Gastrocnemius medialis (tissue), 4 donors: ENCODE data around the gene SRPX2. TPM values are rescaled to one million over a fixed set of nuclear protein-coding genes. Genes with fewer than 3 reads are reported as not detected.

Experiments used
- ATAC-seq, 2 donors: fragments of 150-250 bp; one replicate each; pipeline ENCODE4 v1.9.1; 2016
- DNase-seq, 2 donors: peaks; one replicate each; pipeline ENCODE4 v3.0.0-alpha.2; 2019
- H3K27ac ChIP-seq, 4 donors: fragments of 200-600 bp; sonication (generic); 1 replicate in 1 of 4; 2 replicates in 3 of 4; pipeline ENCODE4 v1.5.1; 2016 to 2018; ENCODE audit warnings: mild to moderate bottlenecking in 2 of 4, moderate library complexity in 1 of 4
- H3K27me3 ChIP-seq, 3 donors: fragments of 200-600 bp; sonication (generic) in 2 of 3; 1 replicate in 1 of 3; 2 replicates in 2 of 3; pipeline versions ENCODE4 v1.5.1 to v1.6.0; 2016 to 2019; ENCODE audit warnings: mild to moderate bottlenecking in 1 of 3, moderate library complexity in 1 of 3
- H3K36me3 ChIP-seq, 2 donors: fragments of 200-600 bp; sonication (generic) in 1 of 2; one replicate each; pipeline ENCODE4 v1.5.1; 2017 to 2018
- H3K4me1 ChIP-seq, 2 donors: fragments of 200-600 bp; sonication (generic) in 1 of 2; one replicate each; pipeline ENCODE4 v1.5.1; 2016 to 2017; ENCODE audit warnings: mild to moderate bottlenecking in 2 of 2
- H3K4me3 ChIP-seq, 4 donors: fragments of 200-600 bp; sonication (generic) in 3 of 4; 1 replicate in 1 of 4; 2 replicates in 3 of 4; pipeline ENCODE4 v1.5.1; 2016 to 2019; ENCODE audit warnings: mild to moderate bottlenecking in 2 of 4
- H3K9me3 ChIP-seq, 3 donors: fragments of 200-600 bp; sonication (generic) in 2 of 3; 1 replicate in 1 of 3; 2 replicates in 2 of 3; pipeline ENCODE4 v1.5.1; 2016 to 2019
- POLR2A ChIP-seq, 2 donors: fragments of 450-650 bp; IDR thresholded peaks; one replicate each; pipeline ENCODE4 v1.6.1; 2017; ENCODE audit warnings: antibody characterized with exemption in 2 of 2, mild to moderate bottlenecking in 2 of 2, moderate library complexity in 2 of 2
- in situ Hi-C, 4 donors: fragments of 200-750 bp; cut with MboI; loops; one replicate each; pipeline versions ENCODE4 v1.15.0 to v1.8.0; 2017; ENCODE audit warnings: low sequenced_read_pairs in 4 of 4
- intact Hi-C: fragments of 100-400 bp; cut with DNase I; formaldehyde crosslinking; loops from one replicate; pipeline ENCODE4 v1.15.1; 2023; ENCODE audit warnings: low total_unique reads
- total RNA-seq, 4 donors: library from RNA; depleted of rRNA; stranded (reverse); fragments of >200 nt; gene quantifications; one replicate each; pipeline versions ENCODE4 v1.1.0 to v1.2.3, GENCODE V29; 2016
- TF ChIP-seq, protein P1 (sequence below), 5 experiments: fragments of 450-650 bp in 3 of 5; fragments of 200-600 bp in 2 of 5; sonication (generic) in 2 of 5; IDR thresholded peaks in 4 of 5; conservative IDR thresholded peaks in 1 of 5; 1 replicate in 4 of 5; 2 replicates in 1 of 5; pipeline ENCODE4 v1.5.1; 2016 to 2019; ENCODE audit warnings: antibody characterized with exemption in 5 of 5, mild to moderate bottlenecking in 3 of 5, moderate library complexity in 3 of 5

The SRPX2 gene
- total RNA-seq, 4 donors from 2014 or later: 2.4 to 16.6 (median 15.2) TPM

DNA sequence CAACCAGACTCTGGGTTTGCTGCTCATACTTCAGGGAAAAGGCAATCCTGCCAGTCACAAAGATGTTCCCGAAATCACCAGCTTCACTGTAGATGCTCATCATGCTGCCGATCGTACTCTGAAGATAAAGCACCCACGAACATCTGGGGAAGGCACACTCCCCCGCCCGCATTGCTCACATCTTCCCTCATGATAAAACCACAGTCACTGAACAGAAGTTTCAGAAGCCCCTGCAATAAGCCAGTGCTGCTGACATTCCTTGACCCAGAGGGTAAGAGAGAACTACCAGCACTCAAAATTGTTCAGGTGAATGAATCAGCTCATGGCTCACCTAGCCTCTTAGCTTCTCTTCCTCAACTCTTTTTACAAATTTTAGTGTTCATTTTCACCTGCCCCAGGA is 43.1 kb downstream of the SRPX2 start:
- H3K27ac ChIP-seq: no peak overlapping the region
- intact Hi-C loops: no loop called here
- no peaks in the 10 kb centered on the region for H3K9me3 ChIP-seq
- DNase-seq (no peak), ATAC-seq (no peak)
- in situ Hi-C loops: loop anchor here in 3 of 4 donors (5.0 to 10.0 kb wide), 2 partner anchors 78 to 80 kb away; no protein-coding TSS in a partner anchor
- no peak overlapping the region for H3K4me3 ChIP-seq
- no peaks in the 10 kb centered on the region for H3K4me1 ChIP-seq
- no peaks in the 10 kb centered on the region for H3K27me3 ChIP-seq
- no peak for TF ChIP-seq POLR2A (IDR thresholded peaks at IDR 0.05)
- TF ChIP-seq, protein P1, sequence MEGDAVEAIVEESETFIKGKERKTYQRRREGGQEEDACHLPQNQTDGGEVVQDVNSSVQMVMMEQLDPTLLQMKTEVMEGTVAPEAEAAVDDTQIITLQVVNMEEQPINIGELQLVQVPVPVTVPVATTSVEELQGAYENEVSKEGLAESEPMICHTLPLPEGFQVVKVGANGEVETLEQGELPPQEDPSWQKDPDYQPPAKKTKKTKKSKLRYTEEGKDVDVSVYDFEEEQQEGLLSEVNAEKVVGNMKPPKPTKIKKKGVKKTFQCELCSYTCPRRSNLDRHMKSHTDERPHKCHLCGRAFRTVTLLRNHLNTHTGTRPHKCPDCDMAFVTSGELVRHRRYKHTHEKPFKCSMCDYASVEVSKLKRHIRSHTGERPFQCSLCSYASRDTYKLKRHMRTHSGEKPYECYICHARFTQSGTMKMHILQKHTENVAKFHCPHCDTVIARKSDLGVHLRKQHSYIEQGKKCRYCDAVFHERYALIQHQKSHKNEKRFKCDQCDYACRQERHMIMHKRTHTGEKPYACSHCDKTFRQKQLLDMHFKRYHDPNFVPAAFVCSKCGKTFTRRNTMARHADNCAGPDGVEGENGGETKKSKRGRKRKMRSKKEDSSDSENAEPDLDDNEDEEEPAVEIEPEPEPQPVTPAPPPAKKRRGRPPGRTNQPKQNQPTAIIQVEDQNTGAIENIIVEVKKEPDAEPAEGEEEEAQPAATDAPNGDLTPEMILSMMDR (IDR thresholded peaks at IDR 0.05 in 4 of 5, conservative IDR thresholded peaks at IDR 0.05 in 1 of 5): no peak
- H3K36me3 ChIP-seq: no peaks in the 10 kb centered on the region

DNA sequence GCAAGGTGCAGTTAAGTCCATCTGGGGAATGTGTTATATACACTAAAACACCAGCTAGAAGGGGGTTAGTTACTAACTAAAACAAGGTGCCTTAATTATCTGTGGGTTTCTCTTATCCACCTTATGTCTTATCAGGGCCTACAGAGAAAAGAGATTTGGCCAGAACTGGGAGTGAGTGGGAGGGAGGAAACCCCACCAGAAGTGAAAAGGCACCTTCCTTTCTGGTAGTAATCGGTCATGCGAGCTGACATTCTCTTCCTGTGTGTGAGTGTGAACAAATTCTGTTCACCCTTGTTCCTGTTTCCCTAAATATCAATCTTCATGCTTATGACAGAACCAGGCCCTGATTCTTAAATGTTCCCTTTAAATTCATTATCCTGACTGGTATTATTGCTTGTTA is 43.5 kb downstream of the SRPX2 start:
- H3K4me3 ChIP-seq: no peak overlapping the region
- H3K27ac ChIP-seq: no peak overlapping the region
- DNase-seq: no peak
- no peaks in the 10 kb centered on the region for H3K27me3 ChIP-seq
- no peaks in the 10 kb centered on the region for H3K36me3 ChIP-seq
- intact Hi-C loops: no loop called here
- in situ Hi-C loops: loop anchor here in 3 of 4 donors (5.0 to 10.0 kb wide), 2 partner anchors 77 to 80 kb away; no protein-coding TSS in a partner anchor
- no peaks in the 10 kb centered on the region for H3K9me3 ChIP-seq
- no peaks in the 10 kb centered on the region for H3K4me1 ChIP-seq
- TF ChIP-seq POLR2A (IDR thresholded peaks at IDR 0.05): no peak
- TF ChIP-seq, protein P1 (IDR thresholded peaks at IDR 0.05 in 4 of 5, conservative IDR thresholded peaks at IDR 0.05 in 1 of 5): no peak
- ATAC-seq: no peak

DNA sequence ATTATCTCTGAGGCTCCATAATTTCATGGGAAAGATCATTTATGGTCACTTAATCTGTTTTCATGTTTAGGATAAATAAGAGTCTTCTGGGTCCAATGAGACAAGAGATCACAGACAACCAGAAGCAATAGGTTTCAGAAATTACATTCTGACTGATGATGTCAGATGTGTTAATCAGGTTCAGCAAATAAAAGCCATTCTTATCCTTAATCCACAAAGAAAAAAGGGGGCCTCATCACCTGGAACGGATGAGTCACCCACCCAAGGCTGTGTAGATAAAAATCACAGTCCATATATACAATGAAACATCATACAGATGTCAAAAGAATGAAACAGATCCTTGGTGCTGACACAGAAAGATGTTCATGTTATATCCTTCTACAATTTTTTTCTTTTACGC is 51.3 kb downstream of the SRPX2 start:
- no peak overlapping the region for H3K27ac ChIP-seq
- H3K9me3 ChIP-seq: no peaks in the 10 kb centered on the region
- H3K4me1 ChIP-seq: no peaks in the 10 kb centered on the region
- in situ Hi-C loops: no loop called here
- intact Hi-C loops: no loop called here
- H3K4me3 ChIP-seq: no peak overlapping the region
- no peaks in the 10 kb centered on the region for H3K27me3 ChIP-seq
- ATAC-seq: no peak
- DNase-seq: no peak
- TF ChIP-seq, protein P1 (IDR thresholded peaks at IDR 0.05 in 4 of 5, conservative IDR thresholded peaks at IDR 0.05 in 1 of 5): no peak
- no peak for TF ChIP-seq POLR2A (IDR thresholded peaks at IDR 0.05)
- H3K36me3 ChIP-seq: no peaks in the 10 kb centered on the region

DNA sequence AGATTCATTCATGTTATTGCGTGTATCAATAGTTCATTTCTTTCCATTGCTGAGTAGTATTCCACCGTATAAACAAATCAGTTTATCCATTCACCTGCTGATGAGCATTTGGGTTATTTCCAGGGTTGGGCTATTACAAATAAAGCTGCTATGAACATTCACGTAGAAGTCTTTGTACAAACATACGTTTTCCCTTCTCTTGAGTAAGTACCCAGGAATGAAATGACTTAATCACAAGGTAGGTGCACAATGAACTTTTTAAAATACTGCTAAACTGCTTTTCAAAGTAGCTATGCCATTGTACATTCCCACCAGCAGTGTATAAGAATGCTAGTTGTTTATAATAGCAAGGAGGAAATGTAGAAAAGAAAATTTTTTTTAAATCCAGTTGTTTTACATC is 52.0 kb downstream of the SRPX2 start:
- H3K9me3 ChIP-seq: no peaks in the 10 kb centered on the region

More for the DNA sequence above, 52.0 kb downstream of the SRPX2 start:
- Histone ChIP-seq H3K36me3 (no peaks in the 10 kb centered on the region), H3K4me1 (no peaks in the 10 kb centered on the region), H3K27ac (no peak overlapping the region), H3K4me3 (no peak overlapping the region), H3K27me3 (no peaks in the 10 kb centered on the region)
- ATAC-seq: no peak
- in situ Hi-C loops: no loop called here
- no peak for DNase-seq
- TF ChIP-seq, protein P1 (IDR thresholded peaks at IDR 0.05 in 4 of 5, conservative IDR thresholded peaks at IDR 0.05 in 1 of 5): no peak
- no peak for TF ChIP-seq POLR2A (IDR thresholded peaks at IDR 0.05)
- intact Hi-C loops: no loop called here
